MM.1S (cell line): ENCODE data around the gene PARK7.

Source experiments
- EZH2 ChIP-seq: fragments of 300-600 bp; sonication (generic); optimal IDR thresholded peaks from 2 replicates; pipeline ENCODE3; 2017; ENCODE audit warnings: low read depth, mild to moderate bottlenecking, antibody characterized with exemption, low read length, mixed read lengths
- EZH2phosphoT487 ChIP-seq: fragments of 300-600 bp; sonication (generic); IDR thresholded peaks from 2 replicates; pipeline ENCODE4 v1.6.1; 2018; ENCODE audit warnings: antibody characterized with exemption, low read length
- TF ChIP-seq, protein P1 (sequence below): fragments of 300-600 bp; sonication (generic); IDR thresholded peaks from 2 replicates; pipeline ENCODE4 v1.5.1; 2016; ENCODE audit warnings: antibody characterized with exemption, low read length, mixed read lengths

DNA sequence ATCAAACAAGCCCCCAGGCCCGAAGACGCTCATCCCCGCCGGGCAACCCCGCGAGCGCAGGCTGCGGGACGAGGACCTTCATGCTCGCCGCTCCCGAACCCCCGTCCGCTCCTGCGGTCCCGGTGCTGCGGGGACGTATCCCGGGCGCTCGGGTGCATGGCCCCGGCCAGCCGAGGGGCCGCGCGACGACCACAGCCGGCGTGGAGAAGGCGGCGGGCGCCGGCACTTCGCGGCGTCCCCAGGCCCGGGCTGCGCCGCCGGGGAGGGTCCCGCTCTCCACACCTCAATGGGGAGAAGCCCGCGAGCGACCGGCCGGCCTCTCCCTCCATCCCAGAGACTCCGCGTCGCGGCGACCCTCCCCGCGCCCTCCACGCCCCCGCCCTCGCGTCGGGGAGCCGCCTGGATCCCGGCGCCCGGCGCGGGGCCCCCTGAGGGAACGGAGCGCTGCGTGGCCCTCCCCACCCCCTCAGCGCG lies 64.2 kb downstream of the PARK7 start:
- TF ChIP-seq, protein P1, sequence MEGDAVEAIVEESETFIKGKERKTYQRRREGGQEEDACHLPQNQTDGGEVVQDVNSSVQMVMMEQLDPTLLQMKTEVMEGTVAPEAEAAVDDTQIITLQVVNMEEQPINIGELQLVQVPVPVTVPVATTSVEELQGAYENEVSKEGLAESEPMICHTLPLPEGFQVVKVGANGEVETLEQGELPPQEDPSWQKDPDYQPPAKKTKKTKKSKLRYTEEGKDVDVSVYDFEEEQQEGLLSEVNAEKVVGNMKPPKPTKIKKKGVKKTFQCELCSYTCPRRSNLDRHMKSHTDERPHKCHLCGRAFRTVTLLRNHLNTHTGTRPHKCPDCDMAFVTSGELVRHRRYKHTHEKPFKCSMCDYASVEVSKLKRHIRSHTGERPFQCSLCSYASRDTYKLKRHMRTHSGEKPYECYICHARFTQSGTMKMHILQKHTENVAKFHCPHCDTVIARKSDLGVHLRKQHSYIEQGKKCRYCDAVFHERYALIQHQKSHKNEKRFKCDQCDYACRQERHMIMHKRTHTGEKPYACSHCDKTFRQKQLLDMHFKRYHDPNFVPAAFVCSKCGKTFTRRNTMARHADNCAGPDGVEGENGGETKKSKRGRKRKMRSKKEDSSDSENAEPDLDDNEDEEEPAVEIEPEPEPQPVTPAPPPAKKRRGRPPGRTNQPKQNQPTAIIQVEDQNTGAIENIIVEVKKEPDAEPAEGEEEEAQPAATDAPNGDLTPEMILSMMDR, result no peak
- no peak for TF ChIP-seq EZH2
- TF ChIP-seq EZH2phosphoT487, result no peak
